ENCODE data around the gene BBS5.

The BBS5 gene

DNA sequence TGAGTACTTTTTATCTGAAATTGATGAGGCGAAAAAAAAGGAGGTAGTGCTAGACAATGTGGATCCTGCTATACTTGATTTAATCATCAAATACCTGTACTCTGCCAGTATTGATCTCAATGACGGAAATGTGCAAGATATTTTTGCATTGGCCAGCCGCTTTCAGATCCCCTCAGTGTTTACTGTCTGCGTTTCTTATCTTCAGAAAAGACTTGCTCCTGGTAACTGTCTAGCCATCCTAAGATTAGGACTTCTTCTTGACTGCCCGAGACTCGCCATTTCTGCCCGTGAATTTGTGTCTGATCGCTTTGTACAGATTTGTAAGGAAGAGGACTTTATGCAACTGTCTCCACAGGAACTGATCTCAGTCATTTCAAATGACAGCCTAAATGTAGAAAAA is 30.7 kb downstream of the BBS5 start:
- Histone ChIP-seq H3K27ac (ENCODE audit: poor library complexity, severe bottlenecking) (no peak overlapping the region), H3K4me1 (ENCODE audit: insufficient read depth, poor library complexity, severe bottlenecking) (peaks cover 20% of the 10 kb centered on the region), H3K36me3 (ENCODE audit: low read depth) (no peaks in the 10 kb centered on the region), H3K9me3 (ENCODE audit: severe bottlenecking) (peaks cover 3% of the 10 kb centered on the region), H3K4me3 (ENCODE audit: severe bottlenecking) (no peak overlapping the region), H3K27me3 (ENCODE audit: insufficient read depth, poor library complexity, severe bottlenecking) (no peaks in the 10 kb centered on the region)
- ATAC-seq (ENCODE audit: low read depth) (no peak), DNase-seq (ENCODE audit: low spot score) (no peak)
- TF ChIP-seq, protein P1, sequence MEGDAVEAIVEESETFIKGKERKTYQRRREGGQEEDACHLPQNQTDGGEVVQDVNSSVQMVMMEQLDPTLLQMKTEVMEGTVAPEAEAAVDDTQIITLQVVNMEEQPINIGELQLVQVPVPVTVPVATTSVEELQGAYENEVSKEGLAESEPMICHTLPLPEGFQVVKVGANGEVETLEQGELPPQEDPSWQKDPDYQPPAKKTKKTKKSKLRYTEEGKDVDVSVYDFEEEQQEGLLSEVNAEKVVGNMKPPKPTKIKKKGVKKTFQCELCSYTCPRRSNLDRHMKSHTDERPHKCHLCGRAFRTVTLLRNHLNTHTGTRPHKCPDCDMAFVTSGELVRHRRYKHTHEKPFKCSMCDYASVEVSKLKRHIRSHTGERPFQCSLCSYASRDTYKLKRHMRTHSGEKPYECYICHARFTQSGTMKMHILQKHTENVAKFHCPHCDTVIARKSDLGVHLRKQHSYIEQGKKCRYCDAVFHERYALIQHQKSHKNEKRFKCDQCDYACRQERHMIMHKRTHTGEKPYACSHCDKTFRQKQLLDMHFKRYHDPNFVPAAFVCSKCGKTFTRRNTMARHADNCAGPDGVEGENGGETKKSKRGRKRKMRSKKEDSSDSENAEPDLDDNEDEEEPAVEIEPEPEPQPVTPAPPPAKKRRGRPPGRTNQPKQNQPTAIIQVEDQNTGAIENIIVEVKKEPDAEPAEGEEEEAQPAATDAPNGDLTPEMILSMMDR (IDR thresholded peaks at IDR 0.05; ENCODE audit: poor library complexity, severe bottlenecking): no peak

DNA sequence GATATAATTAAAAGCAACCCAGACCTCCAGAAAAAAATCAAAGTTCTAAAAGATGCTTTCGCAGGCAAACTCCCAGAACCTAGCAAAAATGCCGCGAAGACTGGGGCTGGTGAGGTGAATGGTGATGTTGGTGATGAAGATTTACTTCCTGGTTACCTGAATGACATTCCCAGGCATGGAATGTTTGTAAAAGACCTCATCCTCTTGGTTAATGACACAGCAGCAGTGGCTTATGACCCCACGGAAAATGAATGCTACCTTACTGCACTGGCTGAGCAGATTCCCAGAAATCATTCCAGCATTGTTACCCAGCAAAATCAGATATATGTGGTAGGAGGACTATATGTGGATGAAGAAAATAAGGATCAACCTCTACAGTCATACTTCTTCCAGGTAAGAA is 31.2 kb downstream of the BBS5 start:
- Histone ChIP-seq H3K27ac (ENCODE audit: poor library complexity, severe bottlenecking) (no peak overlapping the region), H3K36me3 (ENCODE audit: low read depth) (no peaks in the 10 kb centered on the region), H3K4me1 (ENCODE audit: insufficient read depth, poor library complexity, severe bottlenecking) (peaks cover 20% of the 10 kb centered on the region), H3K9me3 (ENCODE audit: severe bottlenecking) (peaks cover 3% of the 10 kb centered on the region), H3K27me3 (ENCODE audit: insufficient read depth, poor library complexity, severe bottlenecking) (no peaks in the 10 kb centered on the region), H3K4me3 (ENCODE audit: severe bottlenecking) (no peak overlapping the region)
- no peak for ATAC-seq (ENCODE audit: low read depth)
- DNase-seq (ENCODE audit: low spot score): no peak
- TF ChIP-seq, protein P1 (IDR thresholded peaks at IDR 0.05; ENCODE audit: poor library complexity, severe bottlenecking): no peak

DNA sequence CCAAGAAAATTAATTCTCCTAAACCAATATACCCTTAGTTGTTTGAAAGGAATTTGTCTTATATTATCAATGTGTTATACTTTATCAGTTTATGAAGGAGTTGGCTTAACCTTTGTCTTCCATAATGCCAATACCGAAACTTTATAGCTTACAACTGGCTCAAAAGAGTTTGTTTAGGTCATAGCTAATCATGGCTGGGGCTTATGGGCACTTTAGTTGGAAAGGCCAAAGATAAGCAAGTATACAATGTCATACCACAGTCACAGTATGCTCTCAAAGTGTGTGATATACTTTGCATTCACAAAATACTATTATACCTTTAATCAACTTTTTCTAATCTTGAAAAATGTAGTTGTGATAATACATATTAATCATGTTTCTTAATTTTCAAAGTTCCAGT is 32.5 kb downstream of the BBS5 start:
- Histone ChIP-seq H3K4me1 (ENCODE audit: insufficient read depth, poor library complexity, severe bottlenecking) (peaks cover 20% of the 10 kb centered on the region), H3K4me3 (ENCODE audit: severe bottlenecking) (no peak overlapping the region), H3K36me3 (ENCODE audit: low read depth) (no peaks in the 10 kb centered on the region), H3K27ac (ENCODE audit: poor library complexity, severe bottlenecking) (no peak overlapping the region), H3K9me3 (ENCODE audit: severe bottlenecking) (peaks cover 3% of the 10 kb centered on the region), H3K27me3 (ENCODE audit: insufficient read depth, poor library complexity, severe bottlenecking) (no peaks in the 10 kb centered on the region)
- TF ChIP-seq, protein P1 (IDR thresholded peaks at IDR 0.05; ENCODE audit: poor library complexity, severe bottlenecking): no peak
- no peak for DNase-seq (ENCODE audit: low spot score)
- no peak for ATAC-seq (ENCODE audit: low read depth)

DNA sequence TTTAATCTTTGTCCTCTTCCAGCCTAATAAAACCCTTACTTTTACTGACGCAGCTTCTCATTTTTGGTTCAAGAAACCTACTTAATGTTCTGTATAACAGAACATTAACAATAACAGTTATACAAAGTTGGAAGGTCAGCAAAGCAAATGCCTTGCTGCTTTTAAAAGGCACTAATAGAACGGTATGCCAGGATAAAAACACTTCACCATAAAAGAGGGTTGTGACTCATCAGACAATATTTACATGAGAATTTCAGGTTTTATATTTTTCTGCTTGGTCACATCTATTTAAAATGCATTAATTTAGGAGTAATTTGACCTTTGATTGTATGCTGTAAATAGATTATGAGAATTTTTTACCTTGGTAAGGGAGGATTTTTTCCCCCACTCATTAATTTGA is 33.2 kb downstream of the BBS5 start:
- H3K4me3 ChIP-seq (ENCODE audit: severe bottlenecking): no peak overlapping the region

DNA sequence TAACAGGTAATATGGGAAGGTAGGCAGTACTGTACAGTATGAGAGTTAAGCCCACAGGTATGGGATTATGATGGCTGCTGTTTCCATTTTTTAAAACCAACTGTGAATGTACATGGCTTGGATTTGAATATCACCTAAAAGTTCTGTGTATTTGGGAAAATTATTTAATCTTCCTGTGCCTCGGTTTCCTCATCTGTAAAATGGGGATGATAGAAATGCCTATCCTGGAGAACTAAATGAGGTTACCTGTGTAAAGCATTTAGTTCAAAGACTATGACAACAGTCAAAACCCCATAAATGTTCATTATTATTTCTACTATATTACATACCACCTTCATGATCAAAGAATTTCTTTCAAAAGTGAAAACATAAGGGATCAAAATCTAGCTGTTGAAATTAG is 33.8 kb downstream of the BBS5 start:
- Histone ChIP-seq H3K27me3 (ENCODE audit: insufficient read depth, poor library complexity, severe bottlenecking) (no peaks in the 10 kb centered on the region), H3K36me3 (ENCODE audit: low read depth) (no peaks in the 10 kb centered on the region), H3K4me3 (ENCODE audit: severe bottlenecking) (no peak overlapping the region), H3K9me3 (ENCODE audit: severe bottlenecking) (peaks cover 3% of the 10 kb centered on the region), H3K27ac (ENCODE audit: poor library complexity, severe bottlenecking) (no peak overlapping the region), H3K4me1 (ENCODE audit: insufficient read depth, poor library complexity, severe bottlenecking) (peaks cover 10% of the 10 kb centered on the region)
- TF ChIP-seq, protein P1 (IDR thresholded peaks at IDR 0.05; ENCODE audit: poor library complexity, severe bottlenecking): no peak
- ATAC-seq (ENCODE audit: low read depth) (no peak), DNase-seq (ENCODE audit: low spot score) (no peak)

More for the DNA sequence above, 33.2 kb downstream of the BBS5 start:
- DNase-seq (ENCODE audit: low spot score) (no peak), ATAC-seq (ENCODE audit: low read depth) (no peak)
- H3K4me1 ChIP-seq (ENCODE audit: insufficient read depth, poor library complexity, severe bottlenecking): peaks cover 15% of the 10 kb centered on the region
- no peaks in the 10 kb centered on the region for H3K36me3 ChIP-seq (ENCODE audit: low read depth)
- TF ChIP-seq, protein P1 (IDR thresholded peaks at IDR 0.05; ENCODE audit: poor library complexity, severe bottlenecking): no peak
- H3K27me3 ChIP-seq (ENCODE audit: insufficient read depth, poor library complexity, severe bottlenecking): no peaks in the 10 kb centered on the region
- H3K9me3 ChIP-seq (ENCODE audit: severe bottlenecking): peaks cover 3% of the 10 kb centered on the region
- no peak overlapping the region for H3K27ac ChIP-seq (ENCODE audit: poor library complexity, severe bottlenecking)
